B cell (primary cell): ENCODE measurements around the gene FAM118A. TPM values are rescaled to one million over a fixed set of nuclear protein-coding genes. Genes with fewer than 3 reads are reported as not detected.

Experiments used
- ATAC-seq: fragments of 200-7000 bp; cut with Tn5 transposase; one replicate; pipeline ENCODE4 v1.10.0; 2021; ENCODE audit warnings: low read depth, mild to moderate bottlenecking, moderate number of reproducible peaks, moderate library complexity
- CTCF ChIA-PET: fragments of 350-600 bp; sonication (Branson Sonifier 250); formaldehyde crosslinking; loops from one replicate; lab custom pipeline; 2021; ENCODE audit warnings: antibody characterized with exemption, inconsistent platforms; lab: Charles Lee
- POLR2A ChIA-PET: fragments of 350-600 bp; sonication (Branson Sonifier 250); formaldehyde crosslinking; loops from one replicate; lab custom pipeline; 2021; ENCODE audit warnings: antibody characterized with exemption; lab: Charles Lee
- DNase-seq: peaks from one replicate; pipeline ENCODE4 v3.0.0; 2013
- H2AFZ ChIP-seq: 2 replicates; pipeline ENCODE4 v1.6.1; 2012; ENCODE audit warnings: mild to moderate bottlenecking, low read depth, low read length; ENCODE audit not compliant: insufficient read depth, poor library complexity, severe bottlenecking
- H3K27ac ChIP-seq, 2 donors: 1 replicate in 1 of 2; 2 replicates in 1 of 2; pipeline ENCODE4 v1.5.1; 2012 to 2013; ENCODE audit warnings: low read length in 2 of 2, mild to moderate bottlenecking in 2 of 2, moderate library complexity in 1 of 2
- H3K27me3 ChIP-seq, 4 experiments: fragments of 200-600 bp in 1 of 4; sonication (generic) in 1 of 4; replicated peaks in 1 of 4; 1 replicate in 2 of 4; 2 replicates in 2 of 4; pipeline versions ENCODE4 v1.6.1 to v1.7.0; 2013 to 2016; ENCODE audit warnings: low read length in 3 of 4, mild to moderate bottlenecking in 2 of 4, mixed read lengths in 1 of 4, moderate library complexity in 1 of 4; ENCODE audit not compliant: insufficient read depth in 4 of 4, control insufficient read depth in 3 of 4; ENCODE audit errors: control extremely low read depth in 1 of 4
- H3K36me3 ChIP-seq, 2 experiments: replicated peaks in 1 of 2; 1 replicate in 1 of 2; 2 replicates in 1 of 2; pipeline versions ENCODE4 v1.6.1 to v1.7.1; 2013; ENCODE audit warnings: low read length in 1 of 2; ENCODE audit not compliant: insufficient read depth in 2 of 2, control insufficient read depth in 1 of 2; ENCODE audit errors: control extremely low read depth in 1 of 2, extremely low read depth in 1 of 2
- H3K4me1 ChIP-seq, 2 donors: fragments of 200-600 bp in 1 of 2; sonication (generic) in 1 of 2; 1 replicate in 1 of 2; 2 replicates in 1 of 2; pipeline versions ENCODE4 v1.5.1 to v1.6.1; 2013 to 2017; ENCODE audit warnings: low read length in 2 of 2; ENCODE audit not compliant: control insufficient read depth in 2 of 2, insufficient read depth in 2 of 2
- H3K4me2 ChIP-seq: replicated peaks from 2 replicates; pipeline ENCODE3; 2012; ENCODE audit warnings: mild to moderate bottlenecking, low read depth, low read length; ENCODE audit not compliant: poor library complexity, severe bottlenecking
- H3K4me3 ChIP-seq, 5 experiments: fragments of 200-600 bp in 1 of 5; sonication (generic) in 1 of 5; 1 replicate in 3 of 5; 2 replicates in 2 of 5; pipeline versions ENCODE4 v1.5.1 to v1.7.0; 2011 to 2016; ENCODE audit warnings: low read length in 4 of 5, mild to moderate bottlenecking in 4 of 5, low read depth in 2 of 5, control low read depth in 1 of 5, moderate library complexity in 1 of 5; ENCODE audit not compliant: insufficient read depth in 1 of 5; ENCODE audit errors: control extremely low read depth in 1 of 5, extremely low read depth in 1 of 5
- H3K79me2 ChIP-seq: fragments of 200-600 bp; sonication (generic); one replicate; pipeline ENCODE4 v1.6.0; 2016; ENCODE audit warnings: low read length; ENCODE audit not compliant: control insufficient read depth, insufficient read depth
- H3K9ac ChIP-seq: fragments of 200-600 bp; sonication (generic); 2 replicates; pipeline ENCODE4 v1.6.1; 2017; ENCODE audit warnings: mild to moderate bottlenecking, low read length, moderate library complexity
- H3K9me3 ChIP-seq, 3 donors: one replicate each; pipeline versions ENCODE4 v1.6.1 to v1.7.1; 2013; ENCODE audit warnings: low read length in 2 of 3; ENCODE audit not compliant: control insufficient read depth in 2 of 3, insufficient read depth in 1 of 3; ENCODE audit errors: control extremely low read depth in 1 of 3
- H4K20me1 ChIP-seq: 2 replicates; pipeline ENCODE4 v1.6.0; 2012; ENCODE audit warnings: mild to moderate bottlenecking, low read length; ENCODE audit not compliant: insufficient read depth, control insufficient read depth, poor library complexity, severe bottlenecking
- H3K27ac Mint-ChIP-seq: one replicate; pipeline ENCODE4 v1.8.0; 2021; ENCODE audit warnings: mixed read lengths
- H3K27me3 Mint-ChIP-seq: one replicate; pipeline ENCODE4 v1.8.0; 2021; ENCODE audit warnings: mixed read lengths
- H3K4me1 Mint-ChIP-seq: one replicate; pipeline ENCODE4 v1.8.0; 2021; ENCODE audit warnings: mixed read lengths
- H3K4me3 Mint-ChIP-seq: one replicate; pipeline ENCODE4 v1.8.0; 2021; ENCODE audit warnings: mixed read lengths
- H3K9me3 Mint-ChIP-seq: one replicate; pipeline ENCODE4 v1.8.0; 2022; ENCODE audit warnings: mixed read lengths; ENCODE audit not compliant: insufficient read depth
- CTCF ChIP-seq: fragments of 200-600 bp; IDR thresholded peaks from one replicate; pipeline ENCODE4 v1.8.0; 2022; ENCODE audit warnings: antibody characterized with exemption, mild to moderate bottlenecking
- EZH2 ChIP-seq: IDR thresholded peaks from 2 replicates; pipeline ENCODE4 v1.6.1; 2012; ENCODE audit warnings: borderline replicate concordance, low read depth, mild to moderate bottlenecking, moderate library complexity, low read length; ENCODE audit not compliant: insufficient read depth, poor library complexity, severe bottlenecking
- WGBS: methylation state at CpG from one replicate; pipeline ENCODE4 v1.1.5; 2013; ENCODE audit warnings: missing lambda C conversion rate; ENCODE audit not compliant: insufficient coverage; 5-methylcytosine and 5-hydroxymethylcytosine counted together
- intact Hi-C: fragments of 100-400 bp; cut with micrococcal nuclease; formaldehyde crosslinking; loops from one replicate; pipeline ENCODE4 v1.10.0; 2022
- polyA plus RNA-seq: library from polyadenylated mRNA; depleted of rRNA; stranded (reverse); fragments of >200 nt; gene quantifications from 2 replicates; pipeline ENCODE4 v1.2.3, GENCODE V29; 2012
- total RNA-seq, 2 donors: library from RNA; stranded (reverse); fragments of 120-200 nt in 1 of 2; gene quantifications; 1 replicate in 1 of 2; 2 replicates in 1 of 2; pipeline versions ENCODE4 v1.2.3 to v1.2.4, GENCODE V29; 2013 to 2022

The FAM118A gene
- total and polyA plus RNA-seq, 2 donors (not counting 1 experiment from before 2014, with no cell fraction given) = 66.5 to 216 TPM

- CTCF ChIA-PET = no interaction called here
- Mint-ChIP-seq H3K27me3 (no peaks in the 10 kb centered on the region), H3K9me3 (no peaks in the 10 kb centered on the region), H3K4me3 (no peak overlapping the region), H3K4me1 (no peaks in the 10 kb centered on the region), H3K27ac (no peak overlapping the region)
- TF ChIP-seq CTCF (no peak), EZH2 (no peak)
- H3K79me2 ChIP-seq = no peaks in the 10 kb centered on the region
- H3K36me3 ChIP-seq = peaks cover 0 to 59% of the 10 kb centered on the region in 2 experiments
- DNase-seq (no peak), ATAC-seq (no peak)
- POLR2A ChIA-PET = no interaction called here
- no peak overlapping the region for H2AFZ ChIP-seq
- H3K4me1 ChIP-seq = no peaks in the 10 kb centered on the region
- H3K4me2 ChIP-seq = no peak overlapping the region
- H4K20me1 ChIP-seq = no peaks in the 10 kb centered on the region
- intact Hi-C loops = no loop called here
- no peaks in the 10 kb centered on the region for H3K9me3 ChIP-seq
- H3K9ac ChIP-seq = no peak overlapping the region
- no peak overlapping the region for H3K27ac ChIP-seq
- H3K27me3 ChIP-seq = no peaks in the 10 kb centered on the region
- H3K4me3 ChIP-seq = no peak overlapping the region
- 97% methylated on average over 9 of the region's 9 CpGs for WGBS
Measured at GRCh38 chr22:45334528-45334927, 24.8 kb downstream of the FAM118A start.

GRCh38 chr22:45335021-45335818, 25.5 kb downstream of the FAM118A start:
- Histone ChIP-seq H3K4me3 (no peak overlapping the region), H3K9me3 (no peaks in the 10 kb centered on the region), H3K9ac (no peak overlapping the region), H3K4me2 (no peak overlapping the region), H2AFZ (no peak overlapping the region), H3K27me3 (no peaks in the 10 kb centered on the region), H3K36me3 (peaks cover 0 to 63% of the 10 kb centered on the region in 2 experiments), H3K4me1 (no peaks in the 10 kb centered on the region), H3K27ac (no peak overlapping the region), H4K20me1 (no peaks in the 10 kb centered on the region), H3K79me2 (no peaks in the 10 kb centered on the region)
- ChIA-PET CTCF (no interaction called here), POLR2A (no interaction called here)
- intact Hi-C loops = no loop called here
- no peaks in the 10 kb centered on the region for H3K4me1 Mint-ChIP-seq
- no peak overlapping the region for H3K4me3 Mint-ChIP-seq
- 90% methylated on average over 26 of the region's 26 CpGs for WGBS
- H3K9me3 Mint-ChIP-seq = no peaks in the 10 kb centered on the region
- no peaks in the 10 kb centered on the region for H3K27me3 Mint-ChIP-seq
- DNase-seq = no peak
- ATAC-seq = no peak
- H3K27ac Mint-ChIP-seq = no peak overlapping the region
- TF ChIP-seq CTCF = no peak
